Kidney tubule cell (primary cell): Measurements from ENCODE around the gene PPP1R7.
"Not testable (repeated sequence)": the region's sequence is repeated elsewhere in the genome, so short reads cannot be mapped to it uniquely, and the experiment has no call there.

Source experiments
- DNase-seq: peaks from one replicate; pipeline ENCODE4 v3.0.0-alpha.2; 2018; ENCODE audit warnings: low spot score

PPP1R7 gene, protein sequence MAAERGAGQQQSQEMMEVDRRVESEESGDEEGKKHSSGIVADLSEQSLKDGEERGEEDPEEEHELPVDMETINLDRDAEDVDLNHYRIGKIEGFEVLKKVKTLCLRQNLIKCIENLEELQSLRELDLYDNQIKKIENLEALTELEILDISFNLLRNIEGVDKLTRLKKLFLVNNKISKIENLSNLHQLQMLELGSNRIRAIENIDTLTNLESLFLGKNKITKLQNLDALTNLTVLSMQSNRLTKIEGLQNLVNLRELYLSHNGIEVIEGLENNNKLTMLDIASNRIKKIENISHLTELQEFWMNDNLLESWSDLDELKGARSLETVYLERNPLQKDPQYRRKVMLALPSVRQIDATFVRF

DNA sequence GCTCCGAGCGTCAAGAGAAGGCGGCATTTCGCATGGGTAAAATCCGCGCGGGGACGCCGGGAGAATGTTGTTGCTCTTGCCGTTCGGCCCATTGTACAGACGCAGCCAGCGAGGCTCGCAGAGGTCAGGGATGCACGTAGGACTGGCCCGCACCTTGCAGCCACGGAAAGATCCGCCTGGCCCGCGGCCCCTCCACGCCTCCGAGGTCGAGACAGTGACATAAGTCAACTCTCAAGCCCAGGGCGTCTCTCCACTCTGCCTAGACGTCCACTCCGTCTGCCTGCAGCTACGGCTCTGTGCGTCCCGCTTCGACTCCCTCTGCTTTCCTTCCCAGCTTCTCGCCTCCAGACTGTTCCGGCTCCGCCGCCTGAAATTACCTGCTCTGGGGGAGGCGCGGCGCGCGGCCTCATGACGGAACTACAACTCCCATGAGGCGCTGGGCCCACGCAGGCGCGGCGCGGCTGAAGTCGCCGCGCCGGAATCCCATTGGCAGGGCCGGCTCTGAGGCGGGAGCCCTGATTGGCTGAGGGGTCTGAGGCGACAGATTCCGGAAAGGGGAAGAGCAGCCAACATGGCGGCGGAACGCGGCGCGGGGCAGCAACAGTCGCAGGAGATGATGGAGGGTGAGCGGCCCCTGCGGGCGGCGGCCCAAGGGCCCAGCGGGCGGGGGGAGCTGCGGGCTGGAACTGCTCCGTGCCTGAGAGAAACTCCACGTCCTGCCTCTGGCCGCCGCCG is at the start of gene PPP1R7:
Gene PPP1R7, plus strand, starts transcription at position 543 of the 735 bp plus-strand sequence. Its CDS starts 29 bp downstream, at position 572.
- peak; percentile 96 for DNase-seq

DNA sequence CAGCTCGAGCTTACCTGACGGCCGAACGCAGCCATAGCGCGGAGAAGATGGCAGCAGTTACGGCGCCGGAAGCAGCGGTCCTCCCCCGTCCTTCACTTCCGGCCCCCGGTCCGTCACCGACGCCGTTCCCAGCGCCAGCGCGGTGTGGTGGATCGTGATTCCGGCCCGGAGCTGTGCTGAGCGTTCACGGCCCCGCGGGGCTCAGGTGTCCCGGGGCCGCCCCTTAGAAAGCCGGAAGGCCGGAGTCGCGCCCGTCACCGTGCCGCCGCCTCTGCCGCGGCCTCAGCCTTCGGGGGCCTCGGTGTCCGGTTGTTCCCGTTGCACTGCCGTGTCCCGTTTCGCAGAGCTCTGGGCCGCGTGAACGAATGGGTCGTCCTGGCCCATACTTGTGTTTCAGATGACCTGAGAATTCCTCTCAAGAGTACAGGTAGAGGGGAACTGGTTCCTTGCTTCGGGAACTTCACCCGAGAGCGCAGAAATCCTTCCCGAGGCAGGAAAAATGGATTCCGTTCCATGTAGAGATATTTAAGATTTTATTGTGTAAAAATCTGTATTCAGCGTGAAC is 47.9 kb upstream of the PPP1R7 start, which contains the start of gene MTERF4:
Gene MTERF4, minus strand, starts transcription at position 49 of the 565 bp plus-strand sequence. Its CDS starts 14 bp downstream, at position 35.
- DNase-seq = peak; percentile 89

DNA sequence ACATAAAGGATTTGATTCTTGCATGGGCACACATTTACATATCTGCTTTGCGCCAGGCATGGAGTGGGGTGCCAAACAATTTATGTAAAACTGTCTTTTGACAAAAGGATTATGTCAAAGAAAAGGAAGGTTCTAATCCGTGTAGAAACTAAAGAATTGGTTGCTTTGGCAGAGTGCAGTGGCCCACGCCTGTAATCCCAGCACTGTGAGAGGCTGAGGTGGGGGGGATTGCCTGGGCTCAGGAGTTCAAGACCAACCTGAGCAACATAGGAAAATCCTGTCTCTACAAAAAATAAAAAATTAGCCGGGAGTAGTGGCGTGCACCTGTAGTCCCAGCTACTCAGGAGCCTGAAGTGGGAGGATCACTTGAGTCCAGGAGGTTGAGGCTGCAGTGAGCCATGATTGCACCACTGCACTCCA is 47.1 kb upstream of the PPP1R7 start:
- no peak for DNase-seq

DNA sequence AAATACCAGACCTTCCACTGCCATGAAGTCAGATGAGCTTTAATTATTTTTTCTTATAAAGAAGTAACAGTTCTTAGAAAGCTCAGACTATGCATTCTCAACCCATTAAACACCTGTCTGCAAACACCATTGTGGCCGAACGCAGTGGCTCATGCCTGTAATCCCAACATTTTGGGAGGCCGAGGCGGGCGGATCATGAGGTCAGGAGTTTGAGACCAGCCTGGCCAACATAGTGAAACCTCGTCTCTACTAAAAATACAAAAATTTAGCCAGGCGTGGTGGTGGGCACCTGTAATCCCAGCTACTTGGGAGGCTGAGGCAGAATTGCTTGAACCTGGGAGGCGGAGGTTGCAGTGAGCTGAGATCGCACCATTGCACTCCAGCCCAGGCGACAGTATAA is 45.7 kb upstream of the PPP1R7 start:
- DNase-seq = not testable (repeated sequence)

DNA sequence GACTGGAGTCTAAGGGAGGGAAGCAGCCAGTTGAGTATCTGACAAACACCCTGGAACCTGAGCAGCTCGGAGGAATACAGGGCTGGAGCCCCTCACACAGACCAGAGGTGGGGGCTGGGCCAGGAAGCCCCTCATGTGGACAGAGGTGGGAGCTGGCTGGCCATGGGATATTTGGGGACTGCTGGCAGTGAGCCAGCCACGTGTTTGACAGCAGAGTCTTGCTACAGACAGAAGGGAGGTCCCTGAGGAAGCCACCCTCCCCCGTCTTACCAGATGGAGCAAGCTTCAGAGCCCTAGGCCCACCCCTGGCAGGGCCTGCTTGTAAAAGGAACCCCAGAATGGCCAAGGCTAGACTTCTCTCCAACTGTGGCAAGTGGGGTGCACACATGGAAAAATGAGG is 44.6 kb upstream of the PPP1R7 start:
- no peak for DNase-seq

DNA sequence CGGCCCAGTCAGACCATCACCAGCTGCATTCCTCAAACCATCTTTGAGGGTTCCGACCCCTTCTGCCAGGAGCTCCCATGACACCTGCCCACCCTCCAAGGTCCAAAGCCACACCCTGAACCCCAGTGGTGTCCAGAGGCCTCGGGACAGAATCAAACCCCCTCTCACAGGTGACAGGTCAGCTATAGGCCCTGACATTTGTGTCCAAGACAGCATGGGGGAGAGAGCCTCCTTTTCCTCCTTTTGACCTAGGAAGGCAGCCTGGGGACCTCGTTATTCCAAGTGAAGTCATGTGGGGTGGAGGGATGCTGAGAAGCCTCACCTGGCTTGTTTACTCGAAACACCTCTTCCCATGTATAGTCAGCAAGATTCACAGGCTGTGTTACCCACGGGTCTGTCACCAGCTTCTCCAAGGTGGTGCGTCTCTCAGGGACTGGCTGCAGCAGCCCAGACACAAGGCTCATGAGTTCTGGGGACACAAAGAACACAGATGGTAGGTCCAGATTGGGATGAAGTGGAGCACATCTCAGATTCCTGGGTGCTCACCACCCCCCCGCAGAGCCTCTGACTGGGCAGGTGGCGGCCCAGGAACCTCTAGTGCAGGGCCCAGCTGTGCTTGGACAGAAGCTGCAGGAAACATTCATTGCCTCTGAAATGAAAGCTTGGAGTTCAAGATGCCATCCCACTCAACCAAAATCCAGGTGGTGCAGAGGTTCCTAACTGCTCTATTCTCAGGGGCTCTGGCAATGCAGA is 43.1 kb upstream of the PPP1R7 start:
- DNase-seq = no peak

DNA sequence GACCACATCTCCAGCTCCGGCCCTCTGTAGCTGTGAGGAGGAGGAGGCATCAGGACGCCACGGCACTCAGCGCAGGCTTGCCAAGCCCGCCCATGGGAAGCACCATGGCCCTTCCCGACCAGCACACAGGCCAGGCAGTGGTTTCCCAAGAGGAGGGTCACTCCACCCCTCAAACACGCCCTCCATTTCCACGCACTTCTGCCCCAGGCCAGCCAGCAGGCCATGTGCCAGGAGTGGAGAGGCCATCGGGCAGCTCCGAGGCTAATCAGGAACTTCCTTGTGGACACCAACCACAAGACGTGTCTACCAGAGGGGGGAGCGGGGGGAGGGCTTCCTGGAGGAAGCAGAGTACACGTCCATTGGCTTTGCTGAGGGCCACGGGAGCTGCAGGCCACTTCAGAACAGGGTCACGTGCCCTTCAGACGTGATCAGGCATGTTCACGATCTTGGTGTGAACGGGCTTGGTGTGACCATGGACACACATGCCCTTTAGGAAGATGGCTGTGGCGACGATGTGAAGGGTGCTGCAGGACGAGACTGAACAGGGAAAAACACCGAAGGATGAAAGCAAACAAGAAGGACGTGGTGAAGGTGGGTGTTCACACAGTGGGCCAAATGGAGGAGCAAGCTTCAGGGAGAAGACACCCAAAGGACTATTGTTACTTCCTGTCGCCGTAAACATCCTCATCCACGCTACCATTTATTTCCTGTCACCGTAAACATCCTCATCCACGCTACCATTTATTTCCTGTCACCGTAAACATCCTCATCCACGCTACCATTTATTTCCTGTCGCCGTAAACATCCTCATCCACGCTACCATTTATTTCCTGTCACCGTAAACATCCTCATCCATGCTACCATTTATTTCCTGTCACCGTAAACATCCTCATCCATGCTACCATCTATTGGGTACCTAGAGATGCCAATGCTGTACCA is 41.7 kb upstream of the PPP1R7 start:
- DNase-seq = no peak

DNA sequence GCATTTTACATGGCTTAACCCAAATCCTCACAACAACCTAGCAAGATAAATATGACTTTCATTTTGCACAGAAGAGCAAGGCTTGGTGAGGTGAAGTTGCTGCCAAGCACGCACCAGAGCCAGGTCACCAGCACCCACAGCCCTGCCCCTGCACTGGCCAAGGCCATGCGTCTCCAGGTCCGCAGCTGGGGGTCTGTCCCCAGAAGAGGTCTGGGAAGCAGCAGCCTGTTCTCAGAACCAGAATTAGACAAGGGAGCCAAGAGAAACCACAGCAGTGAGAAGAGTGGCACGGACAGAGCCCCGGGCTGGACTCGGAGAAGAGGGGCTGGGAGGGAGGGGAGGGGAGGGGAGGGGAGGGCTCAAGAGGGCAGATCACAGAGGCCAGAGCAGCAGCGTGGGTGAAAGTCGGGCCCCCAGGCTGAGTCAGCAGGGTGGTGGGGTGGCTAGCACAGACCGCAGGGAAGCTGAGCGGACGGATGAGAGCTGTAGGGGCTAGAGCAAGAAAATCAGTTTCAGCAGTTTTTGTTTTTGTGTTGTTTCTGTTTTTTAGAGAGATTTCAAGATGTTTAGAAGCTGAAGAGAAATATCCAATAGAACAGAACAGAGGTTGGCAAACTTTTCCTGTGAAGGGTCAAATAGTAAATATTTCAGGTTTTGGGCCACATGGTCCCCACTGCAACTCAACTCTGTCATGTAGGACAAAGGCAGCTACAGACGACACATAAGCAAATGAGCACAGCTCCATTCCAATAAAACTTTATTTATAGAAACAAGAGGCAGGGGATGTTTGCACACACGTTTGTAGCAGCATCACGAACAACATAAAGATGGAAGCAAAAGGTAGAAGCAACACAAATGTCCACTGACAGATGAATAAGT is 40.8 kb upstream of the PPP1R7 start:
- no peak for DNase-seq

DNA sequence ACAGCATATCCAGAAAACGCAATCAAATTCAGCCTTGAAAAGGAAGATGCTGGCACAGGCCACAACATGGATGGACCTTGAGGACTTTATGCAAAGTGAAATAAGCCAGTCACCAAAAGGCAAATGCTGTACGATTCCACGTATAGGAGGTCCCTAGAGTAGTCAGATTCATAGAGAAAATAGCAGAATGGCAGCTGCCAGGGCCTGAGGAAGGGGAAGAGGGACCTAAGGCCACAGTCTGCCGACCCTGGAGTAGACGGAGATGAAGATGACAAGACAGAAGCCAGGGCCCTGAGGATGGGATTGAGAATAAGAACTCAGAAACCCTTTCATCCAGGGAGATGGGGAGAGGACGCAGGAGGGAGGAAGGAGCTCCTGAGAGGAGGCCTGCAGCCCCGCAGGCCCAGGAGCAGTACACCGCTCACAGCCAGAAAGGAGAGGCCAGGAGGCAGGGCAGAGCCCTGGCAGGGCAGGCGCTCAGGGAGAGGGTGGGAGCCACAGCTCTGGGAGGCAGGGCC is 40.1 kb upstream of the PPP1R7 start:
- DNase-seq = no peak

DNA sequence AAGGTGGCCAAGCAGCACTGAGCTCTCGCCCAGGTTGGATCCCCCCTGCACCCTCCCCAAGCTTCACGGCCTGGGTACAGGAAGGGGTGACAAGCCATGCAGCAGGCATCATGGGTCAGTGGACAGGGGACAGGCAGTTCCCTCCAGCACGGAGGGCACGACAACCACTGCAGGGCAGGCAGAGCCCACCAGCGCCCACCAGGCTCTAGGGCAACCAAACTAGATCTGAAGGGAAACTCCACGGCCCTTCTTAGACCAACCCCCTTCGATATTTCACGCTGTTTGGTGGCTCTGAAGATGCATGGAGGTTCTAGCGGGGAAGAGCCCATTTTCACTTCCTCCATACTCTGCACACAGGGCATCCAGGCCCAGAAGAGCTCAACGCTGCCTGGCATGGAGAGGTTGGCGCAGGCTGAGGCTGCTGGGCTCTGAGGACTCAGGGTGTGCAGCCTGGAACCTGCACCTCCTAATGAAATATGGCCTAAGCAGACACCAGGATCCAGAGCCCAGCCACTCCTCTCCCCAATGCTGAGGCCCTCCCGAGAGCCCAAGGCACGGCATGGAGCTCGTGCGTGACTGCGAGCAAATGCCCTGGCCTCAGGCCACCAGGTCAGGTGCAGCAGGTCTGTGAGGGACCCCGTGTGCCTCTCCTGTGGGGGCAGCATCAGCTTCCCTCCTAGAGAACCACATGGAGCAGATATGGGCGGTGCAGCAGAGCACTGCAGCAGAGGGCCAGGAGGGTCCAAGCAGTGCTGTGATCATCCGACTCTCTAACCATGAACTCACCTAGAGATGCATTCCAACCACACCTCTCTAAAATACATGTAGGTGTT is 39.4 kb upstream of the PPP1R7 start:
- DNase-seq = no peak

DNA sequence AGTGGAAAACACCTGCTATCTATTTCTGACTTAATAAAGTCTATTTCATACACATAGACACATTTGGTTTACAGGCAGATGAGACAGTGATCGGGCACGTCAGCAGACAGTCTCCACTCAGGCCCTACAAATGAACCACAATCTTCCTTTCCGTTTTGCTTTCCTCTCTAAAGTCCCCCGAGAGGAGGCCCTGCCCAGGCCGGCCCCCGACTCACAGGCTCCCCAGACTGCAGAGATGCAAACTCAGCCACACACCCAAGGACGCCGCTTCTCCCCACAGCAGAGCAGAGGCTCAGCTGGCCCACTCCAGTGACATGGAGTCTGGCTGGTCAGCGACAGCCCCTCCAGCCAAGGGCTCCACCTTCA is 38.8 kb upstream of the PPP1R7 start:
- DNase-seq = no peak

DNA sequence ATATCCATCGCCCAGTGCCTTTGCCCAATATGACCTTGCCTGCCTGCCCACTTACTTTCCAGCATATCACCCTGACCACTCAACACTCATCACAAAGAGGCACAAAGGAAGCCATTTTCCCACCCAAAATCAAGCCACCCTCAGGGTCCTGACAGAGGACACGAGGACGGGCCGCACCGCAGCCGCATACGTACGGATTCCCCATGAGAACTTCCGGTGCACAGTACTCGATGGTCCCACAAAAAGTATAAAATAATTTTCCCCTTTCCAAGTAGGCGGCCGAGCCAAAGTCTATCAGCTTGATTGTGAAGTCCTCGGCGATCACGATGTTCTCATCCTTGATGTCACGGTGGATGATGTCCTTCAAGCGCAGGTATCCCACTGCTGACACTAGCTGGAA is 38.2 kb upstream of the PPP1R7 start:
- no peak for DNase-seq

DNA sequence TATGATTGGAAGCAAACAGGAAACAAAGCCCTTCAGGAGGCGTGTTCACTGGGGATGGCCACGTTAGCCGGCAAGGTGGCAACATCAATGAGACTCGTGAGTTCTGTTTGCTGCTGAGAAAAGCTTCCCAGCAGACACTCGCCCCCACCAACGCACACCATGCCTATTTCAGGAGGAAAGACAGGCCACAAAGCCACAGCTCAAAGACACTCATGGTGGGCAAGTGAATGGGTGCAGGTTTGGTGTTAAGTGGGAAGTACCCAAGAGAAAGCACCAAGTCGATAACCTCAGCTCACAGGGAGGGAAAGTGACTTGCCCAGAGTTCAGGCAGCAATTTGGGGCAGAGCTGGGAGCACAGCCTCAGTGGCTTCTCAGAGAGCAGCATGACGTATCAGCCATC is 37.7 kb upstream of the PPP1R7 start:
- DNase-seq = no peak

DNA sequence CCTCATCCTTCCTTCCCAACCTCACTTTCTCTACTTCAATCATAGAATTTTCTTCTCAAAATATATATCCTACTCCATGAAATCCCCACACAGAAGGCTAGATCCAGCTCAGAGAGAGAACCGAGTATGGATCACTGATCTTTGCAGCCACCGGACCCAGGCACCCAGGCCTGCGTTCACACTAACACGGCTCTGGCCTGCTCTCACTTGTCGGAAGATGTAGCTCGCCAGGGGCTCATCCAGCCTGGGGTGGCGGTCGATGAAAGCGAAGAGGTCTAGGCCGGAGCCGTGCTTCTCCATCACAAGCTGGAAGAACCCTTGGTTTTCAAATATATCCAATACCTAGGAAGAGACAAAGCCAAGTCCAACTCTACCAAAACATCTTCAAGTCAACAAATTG is 35.4 kb upstream of the PPP1R7 start:
- DNase-seq = no peak

DNA sequence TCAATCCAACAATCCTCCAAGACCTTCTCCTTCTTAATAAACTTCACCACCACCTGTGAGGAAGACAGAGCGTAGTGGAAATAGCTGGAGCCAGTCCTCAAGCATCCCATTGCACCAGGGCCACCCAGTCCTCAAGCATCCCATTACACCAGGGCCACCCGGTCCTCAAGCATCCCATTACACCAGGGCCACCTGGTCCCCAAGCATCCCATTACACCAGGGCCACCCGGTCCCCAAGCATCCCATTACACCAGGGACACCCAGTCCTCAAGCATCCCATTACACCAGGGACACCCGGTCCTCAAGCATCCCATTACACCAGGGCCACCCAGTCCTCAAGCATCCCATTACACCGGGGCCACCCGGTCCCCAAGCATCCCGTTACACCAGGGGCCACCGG is 34.9 kb upstream of the PPP1R7 start:
- DNase-seq = no peak

DNA sequence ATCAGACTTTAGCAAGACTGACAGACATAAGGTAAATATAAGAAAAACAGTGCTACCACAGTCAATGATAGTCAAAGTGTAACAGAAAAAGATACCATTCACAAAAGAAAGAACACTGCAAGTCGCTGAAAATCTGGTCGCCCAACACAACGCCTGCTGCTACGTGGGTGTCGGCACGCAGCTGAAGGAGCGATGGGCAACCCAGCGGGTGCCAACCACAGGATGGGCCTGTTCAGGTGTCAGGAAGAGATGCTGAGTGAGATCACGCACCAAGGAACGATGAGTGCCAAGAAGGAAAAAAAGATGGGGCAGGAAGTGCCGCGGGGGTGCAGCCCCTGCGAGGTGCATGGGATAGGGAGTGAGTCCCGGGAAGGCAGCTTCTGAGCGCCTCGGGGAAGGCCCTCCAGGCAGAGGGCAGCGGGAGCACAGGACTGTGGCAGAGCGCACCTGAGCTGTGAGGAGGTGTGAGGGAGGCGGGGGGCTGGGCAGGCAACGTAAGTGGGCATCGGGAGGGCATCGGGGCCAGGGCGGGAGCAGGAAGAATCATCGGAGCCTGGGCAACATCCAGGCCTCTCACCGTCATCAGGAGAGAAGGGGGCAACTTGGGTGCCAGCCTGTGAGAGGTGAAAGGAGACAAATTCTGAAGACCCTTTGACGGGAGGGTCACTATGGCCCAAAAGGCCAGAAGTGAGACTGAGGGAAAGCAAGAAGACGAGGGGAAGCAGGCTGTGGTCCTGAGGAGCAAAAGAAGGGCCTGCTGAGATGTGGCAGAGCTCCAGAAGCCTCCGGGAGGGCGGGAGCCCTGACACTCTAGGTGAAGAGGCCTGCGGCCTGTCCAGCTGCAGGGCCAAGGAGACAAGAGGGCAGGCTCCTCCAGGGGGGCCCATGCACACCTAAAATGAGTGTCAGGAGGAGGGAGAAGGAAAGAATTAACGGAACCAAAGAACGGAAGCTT is 33.4 kb upstream of the PPP1R7 start:
- DNase-seq = no peak

DNA sequence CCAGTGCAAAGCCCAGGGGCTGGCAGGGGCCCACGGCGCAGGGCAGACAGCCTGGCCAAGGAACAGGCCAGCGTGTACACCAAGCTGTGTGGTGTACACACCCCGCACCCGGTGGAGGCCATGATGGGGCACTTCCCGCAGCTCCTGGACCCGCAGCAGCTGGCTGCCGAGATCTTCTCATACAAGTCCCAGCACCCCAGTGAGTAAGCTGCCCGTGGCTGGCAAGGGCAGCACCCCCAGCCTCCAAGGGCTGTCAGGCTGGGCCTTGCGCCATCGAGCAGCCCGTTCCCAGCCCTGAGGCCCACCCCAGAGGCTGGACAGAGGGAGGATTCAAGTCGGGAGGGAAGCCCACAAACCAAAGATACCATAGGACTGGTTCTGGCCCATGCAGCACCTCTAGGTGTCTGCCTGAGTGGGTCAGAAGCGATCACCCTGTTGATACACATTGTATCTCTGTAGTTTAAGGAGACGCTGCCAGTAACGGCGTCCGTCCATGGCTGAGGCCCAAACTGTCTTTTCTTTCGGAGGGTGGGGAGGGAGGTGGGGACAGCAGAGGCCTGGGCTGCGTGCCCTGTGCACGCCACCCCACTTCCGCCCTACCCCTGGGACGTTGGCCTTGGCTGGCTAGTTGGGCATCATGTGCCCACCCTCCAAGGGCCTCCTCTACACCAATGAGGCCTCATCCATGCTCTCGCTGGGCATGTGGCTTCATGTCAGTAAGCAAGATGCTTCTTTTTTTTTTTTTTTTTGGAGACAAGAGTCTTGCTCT is 31.3 kb upstream of the PPP1R7 start:
- no peak for DNase-seq
